Activated naive CD4-positive, alpha-beta T cell treated with anti-CD3 and anti-CD28 coated beads, Interleukin-2, amount 50 U/mL, for 16 hours (primary cell): ENCODE results near the gene TLL2.

Experiments
- DNase-seq: peaks from one replicate; pipeline ENCODE4 v3.0.0-alpha.2; 2020

The TLL2 gene

GRCh38 chr10:96505150-96506136 lies 8.3 kb downstream of the TLL2 start:
- no peak for DNase-seq

DNA sequence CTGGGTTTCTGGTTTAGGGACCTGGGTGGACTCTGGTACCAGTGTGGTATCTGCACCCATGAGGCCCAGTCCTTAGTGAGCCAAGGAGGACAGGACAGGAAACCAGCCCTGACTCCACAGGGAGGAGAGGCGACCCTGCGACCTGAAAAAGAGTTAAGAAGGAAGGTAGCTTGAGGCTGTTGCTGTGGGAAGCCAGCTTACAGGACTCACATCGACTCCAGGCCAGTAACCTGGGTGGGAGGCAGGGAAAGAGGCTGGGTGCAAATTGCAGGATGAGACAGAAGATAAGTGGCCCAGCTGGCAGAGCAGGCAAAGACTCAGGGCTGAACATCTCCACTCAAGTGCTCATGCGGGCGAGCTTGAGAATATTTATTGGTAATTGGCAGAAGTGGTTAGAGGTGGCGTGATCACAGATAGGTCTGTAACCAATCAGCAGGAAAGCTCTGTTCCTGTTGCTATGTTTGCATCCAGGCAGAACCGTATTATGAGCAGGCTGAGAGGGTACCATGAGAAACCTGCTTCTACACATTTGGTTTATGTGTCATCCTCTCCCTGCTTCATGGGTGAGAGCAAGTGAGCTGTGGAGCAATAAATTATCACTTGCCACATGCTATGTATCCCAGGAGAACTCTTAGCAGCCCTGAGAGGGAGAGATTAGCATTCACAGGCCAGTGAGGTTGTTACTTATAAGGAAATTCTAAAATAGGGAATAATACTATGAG lies 11.0 kb downstream of the TLL2 start:
- no peak for DNase-seq

DNA sequence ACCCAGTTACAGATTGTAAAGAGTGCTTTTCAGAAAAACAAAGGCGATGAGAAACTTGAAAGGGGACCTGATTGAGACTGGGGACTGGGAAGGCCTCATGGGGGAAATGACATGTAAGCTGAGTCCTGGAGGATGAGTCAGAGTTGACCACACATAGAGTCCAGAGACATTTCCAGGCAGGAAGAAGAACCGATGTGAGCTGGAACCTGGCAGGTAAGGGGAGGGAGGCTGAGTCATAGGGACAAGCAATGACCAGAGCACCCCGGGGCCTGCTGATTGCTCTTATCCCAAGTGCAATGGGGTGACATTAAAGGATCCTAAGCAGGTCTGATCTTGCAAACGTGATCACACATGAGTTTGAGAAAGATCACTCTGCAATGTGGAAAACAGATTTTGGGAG lies 11.7 kb downstream of the TLL2 start:
- DNase-seq: no peak

DNA sequence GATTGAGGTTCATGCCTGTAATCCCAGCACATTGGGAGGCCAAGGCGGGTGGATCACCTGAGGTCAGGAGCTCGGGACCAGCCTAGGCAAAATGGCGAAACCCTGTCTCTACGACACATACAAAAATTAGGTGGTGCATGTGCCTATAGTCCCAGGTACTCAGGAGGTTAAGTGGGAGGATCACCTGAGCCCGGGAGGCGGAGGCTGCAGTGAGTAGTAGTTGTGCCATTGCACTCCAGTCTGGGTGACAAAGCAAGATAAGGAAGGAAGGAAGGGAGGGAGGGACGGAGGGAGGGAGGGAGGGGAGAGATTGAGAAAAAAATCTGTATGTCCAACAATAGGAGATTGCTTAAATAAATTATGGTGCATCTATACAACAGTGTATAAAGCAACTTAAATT lies 13.2 kb downstream of the TLL2 start:
- no peak for DNase-seq

GRCh38 chr10:96500050-96500449 lies 13.7 kb downstream of the TLL2 start:
- no peak for DNase-seq

- DNase-seq: no peak
These were observed 16.3 kb downstream of the TLL2 start for GRCh38 chr10:96497391-96497790.

DNA sequence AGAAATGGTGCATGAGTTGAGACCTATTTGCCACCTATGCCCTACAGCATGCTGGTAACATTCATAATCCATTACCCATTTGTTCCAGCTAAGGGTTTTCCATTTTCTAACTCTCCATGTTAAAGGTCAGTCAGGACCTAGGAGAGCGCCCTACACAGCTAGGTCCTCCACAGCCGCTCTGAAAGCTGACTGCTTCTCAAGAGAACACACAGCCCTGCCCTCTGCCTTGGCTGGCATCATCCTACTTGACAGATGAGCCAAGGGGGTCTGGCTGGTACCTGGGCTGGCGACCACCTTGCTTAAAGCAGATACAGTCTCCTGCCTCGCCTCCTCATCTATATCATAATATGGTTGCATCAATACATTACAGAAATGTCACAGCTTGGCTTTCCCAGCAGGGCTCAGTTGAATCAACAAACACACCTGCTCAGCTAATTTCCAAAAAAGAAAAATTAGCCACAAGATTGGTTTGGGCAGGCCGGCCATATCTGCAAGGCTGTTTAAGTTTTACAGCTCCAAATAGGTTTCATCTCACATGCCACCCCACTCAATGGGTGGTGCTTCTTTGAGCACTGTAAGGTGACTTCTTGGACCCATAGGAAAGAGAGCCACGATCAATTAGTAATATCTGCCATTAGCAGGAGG lies 17.3 kb downstream of the TLL2 start:
- DNase-seq: no peak

GRCh38 chr10:96495544-96495943 lies 18.2 kb downstream of the TLL2 start:
- DNase-seq: no peak

DNA sequence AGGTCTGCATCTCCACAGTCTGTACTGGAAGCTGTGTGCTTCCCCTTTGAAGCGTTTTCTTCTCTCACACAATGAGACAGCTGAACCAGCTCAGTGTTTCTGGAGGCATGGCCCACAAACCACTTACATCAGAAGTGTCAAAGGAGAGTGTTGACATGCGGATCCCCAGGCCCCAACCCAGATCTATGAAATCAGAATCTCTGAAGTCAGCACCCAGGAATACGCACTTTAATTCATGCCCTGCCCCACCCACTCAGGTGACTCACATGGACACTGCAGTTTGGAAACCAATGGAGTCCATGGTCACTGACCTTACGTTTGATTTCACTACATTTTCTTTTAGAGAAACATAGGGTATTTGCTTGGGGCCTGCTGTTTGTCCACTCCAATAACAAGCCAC lies 19.0 kb downstream of the TLL2 start:
- no peak for DNase-seq

GRCh38 chr10:96493871-96494525 lies 19.7 kb downstream of the TLL2 start:
- no peak for DNase-seq

- DNase-seq: no peak
These were observed 20.5 kb downstream of the TLL2 start for GRCh38 chr10:96493254-96493653.

- DNase-seq: no peak
These were observed 22.4 kb downstream of the TLL2 start for GRCh38 chr10:96491303-96491702.

- DNase-seq: no peak
These were observed 25.4 kb downstream of the TLL2 start for GRCh38 chr10:96488161-96488935.

GRCh38 chr10:96482815-96483588 lies 30.7 kb downstream of the TLL2 start:
- no peak for DNase-seq

DNA sequence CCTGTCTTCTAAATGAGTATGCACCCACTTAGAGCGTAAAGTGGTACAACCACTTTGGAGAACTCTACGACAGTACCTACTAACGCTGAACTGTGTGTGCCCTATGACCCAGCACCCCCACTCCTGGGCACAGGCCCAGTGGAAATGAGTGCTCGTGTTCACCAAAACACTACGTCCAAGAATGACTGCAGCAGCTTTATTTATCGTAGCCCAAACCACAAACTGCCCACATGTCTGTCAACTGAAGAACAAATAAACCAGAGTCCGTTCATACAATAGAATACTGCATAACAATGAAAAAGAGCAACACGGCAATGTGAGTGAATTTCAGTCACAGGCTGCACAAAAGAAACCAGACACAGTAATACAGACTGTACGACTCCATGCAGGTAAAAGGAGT lies 35.4 kb downstream of the TLL2 start:
- no peak for DNase-seq

- no peak for DNase-seq
These were observed 39.9 kb downstream of the TLL2 start for GRCh38 chr10:96473866-96474265.

DNA sequence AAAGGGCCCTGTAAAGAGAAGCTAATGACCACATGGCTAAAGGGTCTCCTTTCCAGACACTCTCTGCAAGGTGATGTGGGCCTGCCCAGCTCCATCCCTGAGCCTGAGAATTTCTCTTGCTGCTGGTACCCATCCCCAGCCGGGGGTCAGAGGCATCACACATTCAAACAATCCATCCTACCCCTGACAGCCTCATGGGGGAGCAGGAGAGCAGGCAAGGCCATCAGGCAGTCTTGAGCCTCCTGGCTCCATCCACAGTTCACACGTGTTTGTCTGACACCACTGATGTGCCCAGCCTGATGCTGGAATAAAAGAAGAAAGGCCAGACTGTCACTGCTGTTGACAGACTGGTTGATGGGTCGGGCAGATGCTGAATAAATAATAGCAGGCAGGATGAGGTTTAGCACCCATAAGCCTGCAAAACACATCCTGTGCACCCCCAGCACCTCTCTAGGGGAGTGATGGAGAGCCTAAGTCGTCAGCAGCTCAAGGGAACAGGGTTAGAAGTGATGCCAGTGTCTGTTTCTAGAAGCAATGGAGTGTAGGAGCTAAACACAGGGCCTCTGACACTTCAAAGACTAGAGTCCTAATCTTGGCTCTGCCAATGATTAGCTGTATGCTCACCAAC lies 43.5 kb downstream of the TLL2 start:
- DNase-seq: peak; percentile 14

GRCh38 chr10:96468845-96469244 lies 44.9 kb downstream of the TLL2 start:
- no peak for DNase-seq

DNA sequence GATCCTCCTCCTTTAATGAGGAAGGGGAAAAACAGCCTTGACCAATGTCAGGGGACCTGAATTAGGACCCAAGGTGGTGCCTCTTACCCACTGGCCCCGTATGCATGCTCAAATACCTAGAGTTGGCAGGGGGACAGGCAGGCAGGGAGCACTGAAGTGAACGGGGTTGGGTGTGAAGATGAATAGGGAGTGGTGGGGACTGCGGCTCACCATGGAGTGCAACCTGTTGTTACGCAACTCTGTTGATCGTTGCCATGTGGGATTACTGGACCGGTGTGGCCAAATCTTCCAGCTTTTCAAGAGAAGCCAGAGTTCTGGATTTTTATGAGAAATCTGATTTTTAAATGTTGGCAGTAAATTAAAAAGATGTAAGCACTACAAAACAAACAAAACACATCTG lies 48.1 kb downstream of the TLL2 start:
- no peak for DNase-seq

GRCh38 chr10:96463562-96463961 lies 50.2 kb downstream of the TLL2 start:
- no peak for DNase-seq

- DNase-seq: no peak
These were observed 51.0 kb downstream of the TLL2 start for GRCh38 chr10:96462606-96463151.
